ENCODE data around the gene BMPR1A.

The BMPR1A gene

DNA sequence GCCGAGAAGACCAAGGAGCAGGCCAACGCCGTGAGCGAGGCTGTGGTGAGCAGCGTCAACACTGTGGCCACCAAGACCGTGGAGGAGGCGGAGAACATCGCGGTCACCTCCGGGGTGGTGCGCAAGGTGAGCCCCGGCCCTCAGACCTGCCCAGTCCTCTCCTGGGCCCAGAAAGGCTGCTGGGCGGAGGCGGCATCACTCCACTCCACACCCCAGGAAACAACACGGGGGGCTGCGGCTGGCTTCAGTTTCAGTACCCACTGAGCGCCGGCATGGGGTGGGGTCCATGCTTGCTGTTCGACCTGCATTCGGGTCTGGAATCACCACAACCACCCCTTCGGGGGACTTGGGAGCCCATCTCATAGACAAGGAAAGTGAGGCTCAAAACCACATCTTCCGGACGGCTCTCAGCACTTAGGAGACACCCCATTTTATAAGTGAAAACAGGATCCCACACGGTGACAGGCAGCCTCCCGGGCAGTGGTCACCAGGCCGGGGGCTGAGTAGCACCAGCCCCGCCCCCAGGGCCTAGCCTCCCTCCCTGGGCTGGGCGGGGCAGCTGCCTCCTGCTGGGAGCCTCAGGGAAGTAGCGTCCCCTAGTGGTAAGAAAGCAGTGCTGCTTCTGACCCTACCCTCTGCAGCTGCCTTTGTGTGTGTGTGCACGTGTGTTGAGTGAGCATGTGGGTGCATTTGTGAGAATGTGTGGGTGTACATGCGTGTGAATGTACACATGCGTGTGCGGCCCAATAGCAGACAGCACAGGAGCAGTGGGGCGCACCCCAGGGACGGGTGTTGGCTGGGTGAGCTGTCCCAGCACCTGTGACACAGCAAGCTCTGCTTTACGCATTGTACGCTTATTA, 203.8 kb downstream of the BMPR1A start:
- no peaks in the 10 kb centered on the region for H3F3A ChIP-seq (ENCODE audit: low read depth)
- H3K4me1 ChIP-seq (ENCODE audit: insufficient read depth, low read length, poor library complexity, severe bottlenecking): peaks cover 6% of the 10 kb centered on the region
- H3K36me3 ChIP-seq (ENCODE audit: insufficient read depth, low read length): no peaks in the 10 kb centered on the region
- H3K9me2 ChIP-seq (replicated peaks; ENCODE audit: low read depth, low read length): no peaks in the 10 kb centered on the region
- H3K79me2 ChIP-seq (ENCODE audit: insufficient read depth, low read length): no peaks in the 10 kb centered on the region
- no peak overlapping the region for H3K4me3 ChIP-seq (ENCODE audit: low read length, poor library complexity, severe bottlenecking)
- no peaks in the 10 kb centered on the region for H4K20me1 ChIP-seq (ENCODE audit: insufficient read depth, low read length, poor library complexity, severe bottlenecking)
- TF ChIP-seq, protein P1, sequence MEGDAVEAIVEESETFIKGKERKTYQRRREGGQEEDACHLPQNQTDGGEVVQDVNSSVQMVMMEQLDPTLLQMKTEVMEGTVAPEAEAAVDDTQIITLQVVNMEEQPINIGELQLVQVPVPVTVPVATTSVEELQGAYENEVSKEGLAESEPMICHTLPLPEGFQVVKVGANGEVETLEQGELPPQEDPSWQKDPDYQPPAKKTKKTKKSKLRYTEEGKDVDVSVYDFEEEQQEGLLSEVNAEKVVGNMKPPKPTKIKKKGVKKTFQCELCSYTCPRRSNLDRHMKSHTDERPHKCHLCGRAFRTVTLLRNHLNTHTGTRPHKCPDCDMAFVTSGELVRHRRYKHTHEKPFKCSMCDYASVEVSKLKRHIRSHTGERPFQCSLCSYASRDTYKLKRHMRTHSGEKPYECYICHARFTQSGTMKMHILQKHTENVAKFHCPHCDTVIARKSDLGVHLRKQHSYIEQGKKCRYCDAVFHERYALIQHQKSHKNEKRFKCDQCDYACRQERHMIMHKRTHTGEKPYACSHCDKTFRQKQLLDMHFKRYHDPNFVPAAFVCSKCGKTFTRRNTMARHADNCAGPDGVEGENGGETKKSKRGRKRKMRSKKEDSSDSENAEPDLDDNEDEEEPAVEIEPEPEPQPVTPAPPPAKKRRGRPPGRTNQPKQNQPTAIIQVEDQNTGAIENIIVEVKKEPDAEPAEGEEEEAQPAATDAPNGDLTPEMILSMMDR (conservative IDR thresholded peaks at IDR 0.05; ENCODE audit: low read length): peak; percentile 88
- no peak for TF ChIP-seq EZH2phosphoT487 (IDR thresholded peaks at IDR 0.05; ENCODE audit: borderline replicate concordance)
- no peak overlapping the region for H3K4me2 ChIP-seq (ENCODE audit: low read depth, low read length, poor library complexity, severe bottlenecking)
- no peak overlapping the region for H3K9ac ChIP-seq (ENCODE audit: low read depth, low read length, poor library complexity, severe bottlenecking)
- H2AFZ ChIP-seq (ENCODE audit: low read length): no peak overlapping the region; the same call in 1 of the 2 replicates
- no peaks in the 10 kb centered on the region for H3K27me3 ChIP-seq (ENCODE audit: insufficient read depth, low read length, poor library complexity, severe bottlenecking)
- no peaks in the 10 kb centered on the region for H3K9me3 ChIP-seq (ENCODE audit: insufficient read depth, low read depth, low read length)

- no peak overlapping the region for H3K9ac ChIP-seq (ENCODE audit: low read depth, low read length, poor library complexity, severe bottlenecking)
Measured at GRCh38 chr10:86960863-86961434, 204.5 kb downstream of the BMPR1A start.

DNA sequence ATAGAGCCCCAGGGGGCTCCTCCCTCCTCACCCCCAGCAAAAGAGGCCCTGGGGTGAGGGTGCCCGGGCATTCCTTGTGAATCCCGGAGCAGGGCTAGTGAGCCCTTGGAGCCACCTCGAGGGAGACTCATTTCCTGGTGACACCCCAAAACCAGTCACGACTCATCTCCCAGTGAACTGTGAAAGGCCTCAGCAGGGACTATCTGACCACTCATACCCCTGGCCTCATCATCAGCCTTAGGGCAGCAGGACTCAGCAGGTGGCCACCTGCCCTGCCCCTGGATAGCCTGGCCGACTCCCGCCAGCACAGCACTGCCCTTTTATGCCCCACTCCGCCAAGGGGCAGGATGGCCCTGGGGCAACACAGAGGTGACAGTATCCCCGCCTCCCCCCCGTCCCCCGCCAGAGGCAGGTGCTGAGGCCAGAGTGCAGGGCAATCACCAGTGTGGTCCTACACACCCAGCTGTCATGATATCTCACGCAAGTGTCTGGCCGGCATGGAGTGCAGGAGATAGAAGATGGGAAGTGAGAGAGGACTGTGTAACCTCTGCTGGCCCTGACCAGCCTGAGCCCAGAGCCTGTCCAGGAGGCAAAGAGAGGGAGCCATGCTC, 205.2 kb downstream of the BMPR1A start:
- Histone ChIP-seq H3K9me3 (ENCODE audit: insufficient read depth, low read depth, low read length) (no peaks in the 10 kb centered on the region), H3K79me2 (ENCODE audit: insufficient read depth, low read length) (no peaks in the 10 kb centered on the region), H3K4me3 (ENCODE audit: low read length, poor library complexity, severe bottlenecking) (no peak overlapping the region), H3K36me3 (ENCODE audit: insufficient read depth, low read length) (no peaks in the 10 kb centered on the region), H3K9ac (ENCODE audit: low read depth, low read length, poor library complexity, severe bottlenecking) (no peak overlapping the region), H3K27me3 (ENCODE audit: insufficient read depth, low read length, poor library complexity, severe bottlenecking) (no peaks in the 10 kb centered on the region), H2AFZ (ENCODE audit: low read length) (no peak overlapping the region), H3K4me2 (ENCODE audit: low read depth, low read length, poor library complexity, severe bottlenecking) (no peak overlapping the region), H3K9me2 (replicated peaks; ENCODE audit: low read depth, low read length) (no peaks in the 10 kb centered on the region), H3F3A (ENCODE audit: low read depth) (no peaks in the 10 kb centered on the region), H3K4me1 (ENCODE audit: insufficient read depth, low read length, poor library complexity, severe bottlenecking) (peaks cover 8% of the 10 kb centered on the region), H4K20me1 (ENCODE audit: insufficient read depth, low read length, poor library complexity, severe bottlenecking) (no peaks in the 10 kb centered on the region)
- TF ChIP-seq EZH2phosphoT487 (IDR thresholded peaks at IDR 0.05; ENCODE audit: borderline replicate concordance): no peak
- TF ChIP-seq, protein P1 (conservative IDR thresholded peaks at IDR 0.05; ENCODE audit: low read length): no peak

More at GRCh38 chr10:86960863-86961434, 204.5 kb downstream of the BMPR1A start:
- Histone ChIP-seq H4K20me1 (ENCODE audit: insufficient read depth, low read length, poor library complexity, severe bottlenecking) (no peaks in the 10 kb centered on the region), H2AFZ (ENCODE audit: low read length) (no peak overlapping the region; the same call in 1 of the 2 replicates), H3F3A (ENCODE audit: low read depth) (no peaks in the 10 kb centered on the region), H3K9me3 (ENCODE audit: insufficient read depth, low read depth, low read length) (no peaks in the 10 kb centered on the region), H3K4me3 (ENCODE audit: low read length, poor library complexity, severe bottlenecking) (no peak overlapping the region), H3K79me2 (ENCODE audit: insufficient read depth, low read length) (no peaks in the 10 kb centered on the region), H3K4me2 (ENCODE audit: low read depth, low read length, poor library complexity, severe bottlenecking) (no peak overlapping the region), H3K27me3 (ENCODE audit: insufficient read depth, low read length, poor library complexity, severe bottlenecking) (no peaks in the 10 kb centered on the region), H3K4me1 (ENCODE audit: insufficient read depth, low read length, poor library complexity, severe bottlenecking) (peaks cover 6% of the 10 kb centered on the region), H3K9me2 (replicated peaks; ENCODE audit: low read depth, low read length) (no peaks in the 10 kb centered on the region), H3K36me3 (ENCODE audit: insufficient read depth, low read length) (no peaks in the 10 kb centered on the region)
- TF ChIP-seq, protein P1 (conservative IDR thresholded peaks at IDR 0.05; ENCODE audit: low read length): no peak
- no peak for TF ChIP-seq EZH2phosphoT487 (IDR thresholded peaks at IDR 0.05; ENCODE audit: borderline replicate concordance)

Data from Loucy (cell line).